HL-60/S4 treated with phorbol 12-myristate 13-acetate at 8.2 ng/mL for 4 days and 3 days (cell line): ENCODE data around the gene WSCD2.

Experiments used
- in situ Hi-C: fragments of 300-500 bp; cut with MboI; formaldehyde crosslinking; loops from 2 replicates; pipeline ENCODE4 v1.15.0; 2022; ENCODE audit warnings: low sequenced_read_pairs

Gene WSCD2

GRCh38 chr12:108129017-108129812 is at the start of gene WSCD2:
WSCD2 (plus strand) TSS chr12:108129288; CDS start chr12:108195833, 66,545 bp downstream.
- in situ Hi-C loops: no loop called here

- in situ Hi-C loops: no loop called here
Measured at GRCh38 chr12:108079721-108080120, 49.4 kb upstream of the WSCD2 start.

GRCh38 chr12:108080363-108080762 is 48.7 kb upstream of the WSCD2 start:
- in situ Hi-C loops: no loop called here

GRCh38 chr12:108082485-108082884 is 46.6 kb upstream of the WSCD2 start:
- in situ Hi-C loops: no loop called here

GRCh38 chr12:108087900-108088299 is 41.2 kb upstream of the WSCD2 start:
- in situ Hi-C loops: no loop called here

GRCh38 chr12:108090107-108090899 is 38.8 kb upstream of the WSCD2 start:
- in situ Hi-C loops: no loop called here

- in situ Hi-C loops: no loop called here
Measured at GRCh38 chr12:108090932-108091678, 38.0 kb upstream of the WSCD2 start.

- in situ Hi-C loops: no loop called here
Measured at GRCh38 chr12:108091679-108092051, 37.4 kb upstream of the WSCD2 start.

- in situ Hi-C loops: no loop called here
Measured at GRCh38 chr12:108093209-108093608, 35.9 kb upstream of the WSCD2 start.

GRCh38 chr12:108094056-108094649 is 34.9 kb upstream of the WSCD2 start:
- in situ Hi-C loops: no loop called here

GRCh38 chr12:108097160-108097911 is 31.8 kb upstream of the WSCD2 start:
- in situ Hi-C loops: no loop called here

GRCh38 chr12:108098374-108098773 is 30.7 kb upstream of the WSCD2 start:
- in situ Hi-C loops: no loop called here

- in situ Hi-C loops: no loop called here
Measured at GRCh38 chr12:108099073-108099472, 30.0 kb upstream of the WSCD2 start.

GRCh38 chr12:108099778-108100489 is 29.2 kb upstream of the WSCD2 start:
- in situ Hi-C loops: no loop called here

GRCh38 chr12:108101605-108102175 is 27.4 kb upstream of the WSCD2 start:
- in situ Hi-C loops: no loop called here

GRCh38 chr12:108102363-108102762 is 26.7 kb upstream of the WSCD2 start:
- in situ Hi-C loops: no loop called here

GRCh38 chr12:108103087-108103486 is 26.0 kb upstream of the WSCD2 start:
- in situ Hi-C loops: no loop called here

- in situ Hi-C loops: no loop called here
Measured at GRCh38 chr12:108103517-108103916, 25.6 kb upstream of the WSCD2 start.

GRCh38 chr12:108104657-108105056 is 24.4 kb upstream of the WSCD2 start:
- in situ Hi-C loops: no loop called here
